Right lobe of liver (tissue), 4 donors: ENCODE results near the gene EGLN2.

ENCODE experiments used
- POLR2A ChIP-seq: fragments of 450-650 bp; IDR thresholded peaks from one replicate; pipeline ENCODE4 v1.6.1; 2017; ENCODE audit warnings: antibody characterized with exemption, mild to moderate bottlenecking
- TF ChIP-seq, protein P1 (sequence below), 4 donors: fragments of 200-600 bp in 3 of 4; fragments of 450-650 bp in 1 of 4; IDR thresholded peaks; one replicate each; pipeline versions ENCODE4 v1.5.1 to v1.8.0; 2016 to 2022; ENCODE audit warnings: antibody characterized with exemption in 4 of 4, mild to moderate bottlenecking in 2 of 4
- donor health status: DM: no; HTN: no; CAD: no.
- donor health status: DM: no; HTN: no; CAD: no.
- donor health status: DM: no; HTN: yes; CAD: no.

DNA sequence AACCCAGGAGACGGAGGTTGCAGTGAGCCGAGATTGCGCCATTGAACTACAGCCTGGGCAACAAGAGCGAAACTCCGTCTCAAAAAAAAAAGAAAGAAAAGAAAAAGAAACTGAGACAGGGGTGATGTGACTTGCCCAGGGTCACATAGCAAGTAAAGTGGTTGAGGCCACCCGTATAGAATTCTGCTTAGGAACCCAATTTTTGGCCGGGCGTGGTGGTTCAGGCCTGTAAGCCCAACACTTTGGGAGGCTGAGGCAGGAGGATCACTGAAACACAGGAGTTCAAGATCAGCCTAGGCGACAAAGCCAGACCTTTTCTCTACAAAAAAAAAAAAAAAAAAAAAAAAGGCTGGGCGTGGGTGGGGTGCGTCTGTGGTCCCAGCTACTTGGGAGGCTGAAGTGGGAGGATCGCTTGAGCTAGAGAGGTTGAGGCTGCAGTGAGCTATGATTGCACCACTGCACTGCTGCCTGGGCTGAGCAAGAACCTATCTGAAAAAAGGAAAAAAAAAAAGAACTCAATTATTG lies 46.7 kb upstream of the EGLN2 start:
- TF ChIP-seq, protein P1, sequence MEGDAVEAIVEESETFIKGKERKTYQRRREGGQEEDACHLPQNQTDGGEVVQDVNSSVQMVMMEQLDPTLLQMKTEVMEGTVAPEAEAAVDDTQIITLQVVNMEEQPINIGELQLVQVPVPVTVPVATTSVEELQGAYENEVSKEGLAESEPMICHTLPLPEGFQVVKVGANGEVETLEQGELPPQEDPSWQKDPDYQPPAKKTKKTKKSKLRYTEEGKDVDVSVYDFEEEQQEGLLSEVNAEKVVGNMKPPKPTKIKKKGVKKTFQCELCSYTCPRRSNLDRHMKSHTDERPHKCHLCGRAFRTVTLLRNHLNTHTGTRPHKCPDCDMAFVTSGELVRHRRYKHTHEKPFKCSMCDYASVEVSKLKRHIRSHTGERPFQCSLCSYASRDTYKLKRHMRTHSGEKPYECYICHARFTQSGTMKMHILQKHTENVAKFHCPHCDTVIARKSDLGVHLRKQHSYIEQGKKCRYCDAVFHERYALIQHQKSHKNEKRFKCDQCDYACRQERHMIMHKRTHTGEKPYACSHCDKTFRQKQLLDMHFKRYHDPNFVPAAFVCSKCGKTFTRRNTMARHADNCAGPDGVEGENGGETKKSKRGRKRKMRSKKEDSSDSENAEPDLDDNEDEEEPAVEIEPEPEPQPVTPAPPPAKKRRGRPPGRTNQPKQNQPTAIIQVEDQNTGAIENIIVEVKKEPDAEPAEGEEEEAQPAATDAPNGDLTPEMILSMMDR (IDR thresholded peaks at IDR 0.05) = no peak
- no peak for TF ChIP-seq POLR2A
